SK-N-SH (cell line): ENCODE results near the gene PLCL2.

ENCODE experiments used
- ELF1 ChIP-seq: IDR thresholded peaks from 2 replicates; pipeline ENCODE4 v1.4.0; 2012
- EZH2phosphoT487 ChIP-seq: fragments of 200-600 bp; sonication (generic); IDR thresholded peaks from 2 replicates; pipeline ENCODE4 v1.6.1; 2017; ENCODE audit warnings: low read depth, mixed run types, mild to moderate bottlenecking, antibody characterized with exemption, moderate library complexity, borderline replicate concordance
- FOXM1 ChIP-seq: IDR thresholded peaks from 2 replicates; pipeline ENCODE4 v1.4.0; 2012; ENCODE audit warnings: low read depth, mild to moderate bottlenecking
- MXI1 ChIP-seq: IDR thresholded peaks from 2 replicates; pipeline ENCODE4 v1.6.1; 2012; ENCODE audit warnings: mild to moderate bottlenecking, low read depth, low read length, improper control_type of control experiment
- RFX5 ChIP-seq: IDR thresholded peaks from 2 replicates; pipeline ENCODE4 v1.6.1; 2012; ENCODE audit warnings: mild to moderate bottlenecking, improper control_type of control experiment, low read length
- TEAD4 ChIP-seq: IDR thresholded peaks from 2 replicates; pipeline ENCODE4 v1.4.0; 2012; ENCODE audit warnings: mild to moderate bottlenecking, borderline replicate concordance; ENCODE audit not compliant: insufficient read depth
- YY1 ChIP-seq: IDR thresholded peaks from 2 replicates; pipeline ENCODE4 v1.4.0; 2012; ENCODE audit warnings: low read depth, mild to moderate bottlenecking
- TF ChIP-seq, protein P1 (sequence below): IDR thresholded peaks from 2 replicates; pipeline ENCODE4 v1.4.0; 2012; ENCODE audit warnings: low read depth, borderline replicate concordance
- TF ChIP-seq, protein P2 (sequence below): fragments of 200-600 bp; sonication (generic); IDR thresholded peaks from 2 replicates; pipeline ENCODE4 v1.6.1; 2017; ENCODE audit warnings: antibody characterized with exemption, mild to moderate bottlenecking, moderate library complexity

DNA sequence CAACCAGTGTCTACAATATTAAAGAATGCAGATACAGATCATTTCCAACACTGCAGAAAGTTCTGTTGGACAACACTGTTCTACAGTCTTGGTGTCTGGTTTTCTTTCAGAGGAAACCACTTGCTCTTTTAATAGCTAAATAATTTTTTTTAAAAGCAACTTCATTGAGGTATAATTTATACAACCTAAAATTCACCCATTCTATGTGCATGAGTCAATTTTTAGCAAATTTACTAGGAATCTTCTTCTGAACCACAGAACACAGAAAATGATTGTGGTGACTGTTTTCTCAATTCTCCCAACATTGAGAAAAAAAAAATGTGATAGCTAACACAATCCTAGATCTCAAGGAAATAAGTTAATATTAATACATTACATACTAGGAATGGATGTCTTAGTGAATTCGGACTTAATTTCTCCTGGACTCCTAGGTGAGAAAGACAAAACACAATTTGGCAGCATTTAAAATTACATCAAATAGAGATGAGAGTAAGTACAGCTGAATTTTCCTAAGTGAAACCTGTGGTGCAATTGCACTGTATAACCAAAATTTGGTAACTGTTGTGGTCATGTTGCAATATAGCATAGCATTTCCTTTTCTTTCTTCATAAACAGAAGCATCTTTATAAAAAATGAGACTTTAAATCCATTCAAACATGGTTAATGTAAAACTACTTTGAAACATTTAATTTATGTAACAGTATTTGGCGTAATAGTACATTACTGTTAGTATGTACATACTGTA lies 15.3 kb upstream of the PLCL2 start:
- TF ChIP-seq, protein P1, sequence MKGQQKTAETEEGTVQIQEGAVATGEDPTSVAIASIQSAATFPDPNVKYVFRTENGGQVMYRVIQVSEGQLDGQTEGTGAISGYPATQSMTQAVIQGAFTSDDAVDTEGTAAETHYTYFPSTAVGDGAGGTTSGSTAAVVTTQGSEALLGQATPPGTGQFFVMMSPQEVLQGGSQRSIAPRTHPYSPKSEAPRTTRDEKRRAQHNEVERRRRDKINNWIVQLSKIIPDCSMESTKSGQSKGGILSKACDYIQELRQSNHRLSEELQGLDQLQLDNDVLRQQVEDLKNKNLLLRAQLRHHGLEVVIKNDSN = no peak
- TF ChIP-seq, protein P2, sequence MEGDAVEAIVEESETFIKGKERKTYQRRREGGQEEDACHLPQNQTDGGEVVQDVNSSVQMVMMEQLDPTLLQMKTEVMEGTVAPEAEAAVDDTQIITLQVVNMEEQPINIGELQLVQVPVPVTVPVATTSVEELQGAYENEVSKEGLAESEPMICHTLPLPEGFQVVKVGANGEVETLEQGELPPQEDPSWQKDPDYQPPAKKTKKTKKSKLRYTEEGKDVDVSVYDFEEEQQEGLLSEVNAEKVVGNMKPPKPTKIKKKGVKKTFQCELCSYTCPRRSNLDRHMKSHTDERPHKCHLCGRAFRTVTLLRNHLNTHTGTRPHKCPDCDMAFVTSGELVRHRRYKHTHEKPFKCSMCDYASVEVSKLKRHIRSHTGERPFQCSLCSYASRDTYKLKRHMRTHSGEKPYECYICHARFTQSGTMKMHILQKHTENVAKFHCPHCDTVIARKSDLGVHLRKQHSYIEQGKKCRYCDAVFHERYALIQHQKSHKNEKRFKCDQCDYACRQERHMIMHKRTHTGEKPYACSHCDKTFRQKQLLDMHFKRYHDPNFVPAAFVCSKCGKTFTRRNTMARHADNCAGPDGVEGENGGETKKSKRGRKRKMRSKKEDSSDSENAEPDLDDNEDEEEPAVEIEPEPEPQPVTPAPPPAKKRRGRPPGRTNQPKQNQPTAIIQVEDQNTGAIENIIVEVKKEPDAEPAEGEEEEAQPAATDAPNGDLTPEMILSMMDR = no peak
- TF ChIP-seq EZH2phosphoT487 (no peak), TEAD4 (no peak), FOXM1 (no peak), RFX5 (no peak), YY1 (no peak), ELF1 (no peak), MXI1 (no peak)
